D721Med (cell line): ENCODE data around the gene CIDEA.

Source experiments
- DNase-seq: peaks from one replicate; pipeline ENCODE4 v3.0.0; 2011; ENCODE audit warnings: low spot score; ENCODE audit not compliant: insufficient read length
- FAIRE-seq: peaks from 2 replicates; lab custom pipeline; 2011; peaks lifted over from hg19 to GRCh38; lab: Jason Lieb, UNC
- CTCF ChIP-seq: IDR thresholded peaks from 2 replicates; pipeline ENCODE4 v1.5.1; 2012; ENCODE audit warnings: mild to moderate bottlenecking, control low read depth; ENCODE audit not compliant: insufficient read depth; ENCODE audit errors: missing control alignments

CIDEA gene

GRCh38 chr18:12274793-12275192 lies 20.6 kb downstream of the CIDEA start:
- DNase-seq: no peak
- TF ChIP-seq CTCF: no peak
- no peak for FAIRE-seq

GRCh38 chr18:12276736-12277554 lies 22.8 kb downstream of the CIDEA start:
- TF ChIP-seq CTCF: no peak
- FAIRE-seq (no peak), DNase-seq (no peak)

- DNase-seq: no peak
- FAIRE-seq: no peak
- no peak for TF ChIP-seq CTCF
Measured at GRCh38 chr18:12278215-12278671, 24.1 kb downstream of the CIDEA start.

GRCh38 chr18:12278741-12279682 lies 24.9 kb downstream of the CIDEA start:
- no peak for FAIRE-seq
- no peak for DNase-seq
- TF ChIP-seq CTCF: no peak

GRCh38 chr18:12279781-12280531 lies 25.8 kb downstream of the CIDEA start:
- FAIRE-seq (no peak), DNase-seq (no peak)
- TF ChIP-seq CTCF: no peak

- no peak for FAIRE-seq
- no peak for DNase-seq
- no peak for TF ChIP-seq CTCF
Measured at GRCh38 chr18:12281861-12282260, 27.7 kb downstream of the CIDEA start.
